Fibroblast of villous mesenchyme (primary cell): ENCODE data around the gene CRTAC1. TPM values are rescaled to one million over a fixed set of nuclear protein-coding genes. Genes with fewer than 3 reads are reported as not detected.

Experiments used
- DNase-seq: peaks from one replicate; pipeline ENCODE4 v3.0.0-alpha.2; 2010; ENCODE audit warnings: low read depth
- H3K4me3 ChIP-seq: 2 replicates; pipeline ENCODE4 v1.5.1; 2011; ENCODE audit warnings: low read depth, mild to moderate bottlenecking, low read length
- total RNA-seq: library from RNA; depleted of rRNA; stranded (reverse); fragments of >200 nt; gene quantifications from 2 replicates; pipeline ENCODE4 v1.2.3, GENCODE V29; 2012
- TF ChIP-seq, protein P1 (sequence below): IDR thresholded peaks from 2 replicates; pipeline ENCODE4 v1.5.1; 2012; ENCODE audit warnings: low read depth, mild to moderate bottlenecking, low read length; ENCODE audit not compliant: insufficient read depth

CRTAC1 gene
- total RNA-seq, 1 donor: not detected

DNA sequence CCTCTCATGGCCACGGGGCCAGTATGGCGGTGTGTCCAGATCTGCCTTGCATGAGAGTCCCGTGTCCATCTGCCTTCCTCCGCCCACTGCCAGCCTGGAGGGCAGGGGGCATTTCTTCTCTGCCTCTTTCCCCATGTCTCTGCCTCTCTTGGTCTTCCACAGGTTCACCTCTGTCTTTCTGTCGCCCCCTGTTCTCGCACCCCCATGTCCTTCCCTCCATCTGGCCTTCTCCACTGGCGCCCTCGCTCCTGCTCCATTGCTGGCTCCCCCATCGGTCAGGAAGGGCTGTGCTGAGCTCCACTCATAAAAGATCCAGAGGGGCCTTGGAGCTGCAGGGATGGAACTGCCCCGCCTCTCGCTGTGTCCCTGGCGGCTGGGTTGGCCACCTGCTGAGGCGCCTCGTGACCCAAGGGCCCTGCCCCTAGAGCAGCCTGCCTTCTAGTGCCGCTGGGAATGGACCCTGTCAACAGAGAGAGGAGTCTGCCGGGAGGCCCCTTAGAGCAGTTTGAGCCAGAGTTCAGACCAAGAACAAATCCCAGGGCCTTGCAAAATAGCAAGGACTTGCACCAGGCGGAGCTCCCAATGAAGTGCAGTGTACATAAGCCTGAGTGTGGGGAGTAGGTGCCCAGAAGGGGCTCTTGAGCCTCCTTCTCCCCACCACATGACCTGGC is 138.8 kb downstream of the CRTAC1 start:
- no peak overlapping the region for H3K4me3 ChIP-seq
- no peak for DNase-seq
- TF ChIP-seq, protein P1, sequence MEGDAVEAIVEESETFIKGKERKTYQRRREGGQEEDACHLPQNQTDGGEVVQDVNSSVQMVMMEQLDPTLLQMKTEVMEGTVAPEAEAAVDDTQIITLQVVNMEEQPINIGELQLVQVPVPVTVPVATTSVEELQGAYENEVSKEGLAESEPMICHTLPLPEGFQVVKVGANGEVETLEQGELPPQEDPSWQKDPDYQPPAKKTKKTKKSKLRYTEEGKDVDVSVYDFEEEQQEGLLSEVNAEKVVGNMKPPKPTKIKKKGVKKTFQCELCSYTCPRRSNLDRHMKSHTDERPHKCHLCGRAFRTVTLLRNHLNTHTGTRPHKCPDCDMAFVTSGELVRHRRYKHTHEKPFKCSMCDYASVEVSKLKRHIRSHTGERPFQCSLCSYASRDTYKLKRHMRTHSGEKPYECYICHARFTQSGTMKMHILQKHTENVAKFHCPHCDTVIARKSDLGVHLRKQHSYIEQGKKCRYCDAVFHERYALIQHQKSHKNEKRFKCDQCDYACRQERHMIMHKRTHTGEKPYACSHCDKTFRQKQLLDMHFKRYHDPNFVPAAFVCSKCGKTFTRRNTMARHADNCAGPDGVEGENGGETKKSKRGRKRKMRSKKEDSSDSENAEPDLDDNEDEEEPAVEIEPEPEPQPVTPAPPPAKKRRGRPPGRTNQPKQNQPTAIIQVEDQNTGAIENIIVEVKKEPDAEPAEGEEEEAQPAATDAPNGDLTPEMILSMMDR: no peak

DNA sequence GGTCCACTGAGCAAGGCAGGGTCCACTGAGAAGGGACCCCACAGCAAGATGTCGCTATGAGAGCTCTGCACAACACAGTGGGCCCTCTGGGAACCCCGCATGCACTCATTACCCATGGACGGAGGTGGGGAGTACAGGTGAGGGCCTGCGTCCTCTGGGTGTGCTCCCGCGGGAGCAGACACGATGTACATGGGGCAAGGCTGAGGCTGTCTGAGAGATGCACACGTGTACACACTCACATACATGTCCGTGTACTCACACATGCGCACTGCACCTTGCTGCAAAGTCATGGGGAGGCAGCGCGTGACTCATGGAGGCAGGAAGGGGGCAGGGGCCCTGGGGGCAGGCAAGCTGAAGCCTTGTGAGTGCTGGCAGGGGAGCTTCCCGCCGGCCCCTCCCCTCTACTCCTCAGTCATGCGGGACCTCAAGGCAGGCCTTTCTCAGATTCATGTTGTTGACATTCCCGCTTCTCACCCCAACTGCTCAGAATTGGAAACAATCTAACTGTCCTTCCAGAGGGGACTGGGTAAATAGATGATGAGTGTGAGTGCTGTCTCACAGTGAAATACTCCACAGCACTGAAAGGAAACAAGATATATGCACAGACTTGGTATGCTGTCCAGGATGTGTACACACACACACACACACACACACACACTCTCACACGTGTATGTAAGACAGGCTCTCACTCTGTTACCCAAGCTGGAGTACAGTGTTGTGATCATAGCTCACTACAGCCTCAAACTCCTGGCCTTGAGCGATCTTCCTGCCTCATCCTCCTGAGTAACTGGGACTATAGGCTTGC is 140.8 kb downstream of the CRTAC1 start:
- TF ChIP-seq, protein P1: no peak
- H3K4me3 ChIP-seq: no peak overlapping the region
- DNase-seq: peak; percentile 59

DNA sequence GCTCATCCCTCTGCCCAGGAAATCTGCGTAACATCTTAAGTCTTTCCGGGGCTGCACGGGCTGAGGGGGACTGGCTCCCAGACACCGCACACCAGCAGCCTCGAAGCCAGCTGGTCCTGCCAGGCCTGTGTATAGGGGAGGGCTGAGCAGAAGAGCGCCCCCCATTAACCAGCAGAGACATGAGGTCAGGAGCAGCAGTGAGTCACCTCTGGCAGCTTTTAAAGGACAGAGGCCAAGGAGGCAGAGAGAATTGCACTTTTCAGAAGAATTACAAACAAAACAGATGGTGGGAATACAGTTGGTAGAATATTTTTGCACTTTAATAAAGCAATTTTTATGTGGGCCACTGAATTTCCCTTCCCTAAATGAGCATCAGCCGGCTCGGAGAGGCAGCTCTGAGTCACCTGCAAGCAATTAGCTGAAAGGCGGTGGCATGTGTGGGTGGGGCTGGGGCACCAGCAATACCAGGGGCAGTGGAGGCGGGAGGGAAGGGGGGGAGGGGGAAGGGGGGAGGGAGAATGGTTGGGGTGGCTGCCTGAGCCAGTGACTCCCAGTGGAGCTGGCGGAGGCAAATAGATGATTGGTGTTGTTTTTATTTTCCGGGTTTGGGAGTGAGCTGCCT is 141.7 kb downstream of the CRTAC1 start:
- DNase-seq: peak; percentile 17
- no peak overlapping the region for H3K4me3 ChIP-seq
- TF ChIP-seq, protein P1: no peak

DNA sequence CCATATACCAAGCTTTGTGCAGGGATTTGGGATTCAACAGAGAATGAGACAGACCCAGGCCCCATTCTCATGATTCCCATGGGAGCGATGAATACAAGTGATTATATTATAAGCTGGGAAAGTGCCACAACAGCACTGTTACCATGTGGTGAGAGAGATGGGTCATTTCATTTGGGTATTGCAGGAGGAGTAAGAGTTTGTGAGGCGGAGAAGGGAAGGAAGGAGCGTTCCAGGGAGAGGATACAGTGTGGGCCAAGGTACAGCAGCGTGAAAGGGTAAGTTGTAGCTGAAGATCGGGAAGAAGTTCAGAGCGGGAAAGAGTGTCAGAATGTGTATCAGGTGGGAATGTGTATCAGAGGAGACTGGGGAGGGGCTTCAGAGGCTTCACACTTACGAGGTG is 142.3 kb downstream of the CRTAC1 start:
- TF ChIP-seq, protein P1: no peak
- no peak for DNase-seq
- H3K4me3 ChIP-seq: no peak overlapping the region

DNA sequence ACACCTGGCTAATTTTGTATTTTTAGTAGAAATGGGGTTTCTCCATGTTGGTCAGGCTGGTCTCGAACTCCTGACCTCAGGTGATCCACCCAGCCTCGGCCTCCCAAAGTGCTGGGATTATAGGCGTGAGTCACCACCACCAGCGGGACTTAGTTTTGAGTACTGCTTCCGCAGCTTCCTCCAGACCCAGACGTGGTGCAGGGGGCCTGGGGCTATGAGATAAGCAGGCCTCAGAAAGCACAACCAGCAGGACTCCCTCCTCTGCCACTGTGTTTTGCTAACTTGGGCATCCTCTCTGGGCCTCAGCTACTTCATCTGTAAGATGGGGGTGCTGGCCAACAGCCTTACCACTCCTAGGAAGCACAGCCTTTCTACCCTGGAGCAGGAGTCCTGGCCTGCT is 143.0 kb downstream of the CRTAC1 start:
- TF ChIP-seq, protein P1: no peak
- no peak for DNase-seq
- H3K4me3 ChIP-seq: no peak overlapping the region

DNA sequence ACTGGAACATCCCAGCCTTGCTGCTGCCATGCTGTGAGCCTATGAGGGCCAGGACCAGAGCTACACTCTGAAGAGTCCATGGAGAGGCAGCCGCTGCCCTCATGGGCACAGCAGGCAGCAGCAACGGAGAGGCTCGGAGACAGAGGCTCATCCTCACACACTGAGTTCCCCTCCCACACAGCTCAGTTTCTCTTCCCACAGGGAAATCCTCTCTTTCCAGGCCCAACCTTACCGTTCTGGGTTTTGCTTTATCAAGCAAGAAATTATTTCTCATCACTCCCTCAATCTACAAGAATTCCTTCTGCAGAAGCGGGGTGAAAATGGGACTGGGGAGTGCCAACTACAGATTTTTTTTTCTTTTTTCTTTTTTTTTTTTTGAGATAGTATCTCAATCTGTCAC is 144.1 kb downstream of the CRTAC1 start:
- H3K4me3 ChIP-seq: no peak overlapping the region
- TF ChIP-seq, protein P1: no peak
- no peak for DNase-seq
